Measurements from ENCODE around the gene SCART1. TPM values are rescaled to one million over a fixed set of nuclear protein-coding genes. Genes with fewer than 3 reads are reported as not detected.

Gene SCART1
- total and polyA plus RNA-seq, 2 of the 4 experiments (the other 2 are of a cell fraction), result 0.54 to 2.1 TPM

DNA sequence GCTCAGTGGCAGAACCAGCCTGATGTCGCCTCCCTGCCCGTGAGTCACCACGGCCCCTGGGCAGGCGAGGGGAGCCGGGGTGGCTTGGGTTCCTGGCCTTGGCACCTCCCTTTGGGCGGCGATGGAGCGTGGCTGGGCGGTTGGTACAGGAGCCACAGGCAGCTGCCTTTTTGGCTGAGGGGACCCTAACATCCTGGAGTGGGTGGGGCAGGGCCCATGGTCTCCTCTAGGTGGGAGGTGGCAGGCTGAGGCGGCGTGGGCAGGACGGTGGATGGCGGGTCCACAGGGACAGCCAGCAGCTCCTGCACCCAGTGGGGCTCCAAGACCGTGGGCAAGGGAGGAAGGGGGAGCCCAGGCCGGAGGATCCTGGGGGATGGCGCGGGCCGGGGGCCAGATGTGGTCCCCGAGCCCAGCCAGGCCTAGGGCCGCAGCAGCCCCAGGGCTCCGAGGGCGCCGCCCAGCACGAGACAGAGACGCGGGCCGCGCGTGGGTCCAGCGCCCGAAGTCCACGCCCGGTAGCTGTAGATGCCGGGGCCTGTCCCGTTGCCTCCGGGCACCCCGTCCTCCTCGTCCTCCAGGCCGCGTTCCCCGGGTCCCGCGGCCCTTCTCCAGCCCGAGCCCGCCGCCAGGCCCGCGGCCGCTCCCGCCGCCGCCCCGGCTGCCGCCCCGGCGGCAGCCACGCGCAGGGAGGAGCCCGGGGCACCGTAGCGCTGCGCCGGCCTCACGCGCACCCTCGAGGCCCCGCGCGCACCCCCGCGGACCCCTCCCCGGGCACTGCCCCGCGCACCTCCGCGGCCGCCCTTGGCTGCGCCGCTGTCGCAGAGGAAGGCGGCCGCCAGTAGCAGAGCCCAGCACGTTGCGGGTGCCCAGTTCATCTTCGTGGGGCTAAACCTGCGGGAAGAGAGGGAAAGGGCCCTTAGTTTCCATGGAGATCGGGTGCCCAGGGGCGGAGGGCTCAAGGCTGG, 30.7 kb upstream of the SCART1 start:
- H3K36me3 ChIP-seq (ENCODE audit: control insufficient read depth, insufficient read depth, low read length), result peaks cover 24% of the 10 kb centered on the region
- DNase-seq (no peak), ATAC-seq (ENCODE audit: low read depth) (peak; percentile 36)
- no peak overlapping the region for H2BK5ac ChIP-seq (ENCODE audit: low read depth, low read length, poor library complexity, severe bottlenecking)
- H3K4me2 ChIP-seq (ENCODE audit: low read depth, low read length), result peak overlapping the region; percentile 19; the same call in 1 of the 2 replicates
- H4K91ac ChIP-seq (ENCODE audit: insufficient read depth, low read depth, low read length), result no peak overlapping the region
- no peaks in the 10 kb centered on the region for H3K9me3 ChIP-seq (ENCODE audit: control insufficient read depth, insufficient read depth, low read length)
- no peak overlapping the region for H3K56ac ChIP-seq (ENCODE audit: extremely low read depth, insufficient read depth, low read length)
- no peak overlapping the region for H4K8ac ChIP-seq (ENCODE audit: low read depth in 2 of 2, low read length in 2 of 2)
- H3K4me3 ChIP-seq (ENCODE audit: insufficient read depth, low read depth, low read length), result 0 out of 2 replicates have a peak overlapping the region, but pooled peaks have one; percentile 4
- peaks cover 3% of the 10 kb centered on the region; the same call in 1 of the 2 replicates for H3K27me3 ChIP-seq (ENCODE audit: control insufficient read depth, insufficient read depth, low read length)
- BruUV-seq (replicated peaks), result no TSS peak
- dilution Hi-C loops (cut with HindIII; ENCODE audit: low sequenced_read_pairs, unreplicated experiment), result no loop called here
- H2BK15ac ChIP-seq (ENCODE audit: low read depth, low read length), result no peak overlapping the region
- no peaks in the 10 kb centered on the region; the same call in none of the 2 replicates for H4K20me1 ChIP-seq (ENCODE audit: insufficient read depth, low read length)
- H3K9me1 ChIP-seq (ENCODE audit: insufficient read depth, low read length), result no peaks in the 10 kb centered on the region
- no peak overlapping the region for H2BK120ac ChIP-seq (ENCODE audit: low read depth, low read length)
- H2AK5ac ChIP-seq (ENCODE audit: low read depth, low read length), result no peak overlapping the region
- no peak overlapping the region for H2BK20ac ChIP-seq (ENCODE audit: low read depth, low read length)
- no peak overlapping the region for H4K5ac ChIP-seq (ENCODE audit: low read depth, low read length)
- no peak overlapping the region for H3K27ac ChIP-seq (ENCODE audit: insufficient read depth, low read length)
- TF ChIP-seq BHLHE40 (IDR thresholded peaks at IDR 0.05; ENCODE audit: low read depth, low read length) (no peak), CEBPB (IDR thresholded peaks at IDR 0.05; ENCODE audit: low read depth, low read length) (no peak), MAZ (IDR thresholded peaks at IDR 0.05; ENCODE audit: borderline replicate concordance, low read depth, low read length) (no peak), MXI1 (IDR thresholded peaks at IDR 0.05; ENCODE audit: borderline replicate concordance, low read depth, low read length) (no peak), CHD1 (IDR thresholded peaks at IDR 0.05; ENCODE audit: low read depth, low read length) (no peak), MAFK (IDR thresholded peaks at IDR 0.05; ENCODE audit: low read depth, low read length) (no peak), RFX5 (IDR thresholded peaks at IDR 0.05; ENCODE audit: low read depth, low read length) (no peak), RAD21 (IDR thresholded peaks at IDR 0.05; ENCODE audit: low read length) (no peak), POLR2A (IDR thresholded peaks at IDR 0.05; ENCODE audit: low read depth, low read length) (no peak), FOS (IDR thresholded peaks at IDR 0.05; ENCODE audit: low read depth, low read length) (no peak), NFE2L2 (IDR thresholded peaks at IDR 0.05; ENCODE audit: low read depth, low read length) (no peak)
- TF ChIP-seq, protein P1, sequence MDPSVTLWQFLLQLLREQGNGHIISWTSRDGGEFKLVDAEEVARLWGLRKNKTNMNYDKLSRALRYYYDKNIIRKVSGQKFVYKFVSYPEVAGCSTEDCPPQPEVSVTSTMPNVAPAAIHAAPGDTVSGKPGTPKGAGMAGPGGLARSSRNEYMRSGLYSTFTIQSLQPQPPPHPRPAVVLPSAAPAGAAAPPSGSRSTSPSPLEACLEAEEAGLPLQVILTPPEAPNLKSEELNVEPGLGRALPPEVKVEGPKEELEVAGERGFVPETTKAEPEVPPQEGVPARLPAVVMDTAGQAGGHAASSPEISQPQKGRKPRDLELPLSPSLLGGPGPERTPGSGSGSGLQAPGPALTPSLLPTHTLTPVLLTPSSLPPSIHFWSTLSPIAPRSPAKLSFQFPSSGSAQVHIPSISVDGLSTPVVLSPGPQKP (IDR thresholded peaks at IDR 0.05; ENCODE audit: borderline replicate concordance, low read depth, low read length), result no peak
- TF ChIP-seq, protein P2, sequence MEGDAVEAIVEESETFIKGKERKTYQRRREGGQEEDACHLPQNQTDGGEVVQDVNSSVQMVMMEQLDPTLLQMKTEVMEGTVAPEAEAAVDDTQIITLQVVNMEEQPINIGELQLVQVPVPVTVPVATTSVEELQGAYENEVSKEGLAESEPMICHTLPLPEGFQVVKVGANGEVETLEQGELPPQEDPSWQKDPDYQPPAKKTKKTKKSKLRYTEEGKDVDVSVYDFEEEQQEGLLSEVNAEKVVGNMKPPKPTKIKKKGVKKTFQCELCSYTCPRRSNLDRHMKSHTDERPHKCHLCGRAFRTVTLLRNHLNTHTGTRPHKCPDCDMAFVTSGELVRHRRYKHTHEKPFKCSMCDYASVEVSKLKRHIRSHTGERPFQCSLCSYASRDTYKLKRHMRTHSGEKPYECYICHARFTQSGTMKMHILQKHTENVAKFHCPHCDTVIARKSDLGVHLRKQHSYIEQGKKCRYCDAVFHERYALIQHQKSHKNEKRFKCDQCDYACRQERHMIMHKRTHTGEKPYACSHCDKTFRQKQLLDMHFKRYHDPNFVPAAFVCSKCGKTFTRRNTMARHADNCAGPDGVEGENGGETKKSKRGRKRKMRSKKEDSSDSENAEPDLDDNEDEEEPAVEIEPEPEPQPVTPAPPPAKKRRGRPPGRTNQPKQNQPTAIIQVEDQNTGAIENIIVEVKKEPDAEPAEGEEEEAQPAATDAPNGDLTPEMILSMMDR (conservative IDR thresholded peaks at IDR 0.05; ENCODE audit: low read depth, low read length), result no peak
- H2AFZ ChIP-seq (replicated peaks; ENCODE audit: low read length, poor library complexity), result peak overlapping the region; percentile 14
- H2AK9ac ChIP-seq (replicated peaks; ENCODE audit: low read depth, low read length, poor library complexity), result no peak overlapping the region
- no peaks in the 10 kb centered on the region; the same call in 1 of the 2 replicates for H3K4me1 ChIP-seq (ENCODE audit: control insufficient read depth, insufficient read depth, low read length)
- intact Hi-C loops (cut with micrococcal nuclease), result no loop called here
- in situ Hi-C loops (cut with MboI; ENCODE audit: low sequenced_read_pairs), result no loop called here
- ChIA-PET CTCF (no interaction called here), POLR2A (ENCODE audit: unreplicated experiment) (no interaction called here)
- no peak overlapping the region for H3K4ac ChIP-seq (ENCODE audit: low read depth, low read length)
- H3K79me1 ChIP-seq (ENCODE audit: low read depth in 1 of 2, low read length in 2 of 2), result 0 out of 4 replicates have a peak, but pooled peaks cover 0 to 4% of the 10 kb centered on the region in 2 experiments
- H3K9ac ChIP-seq (ENCODE audit: low read depth, low read length), result no peak overlapping the region
- H3K18ac ChIP-seq (ENCODE audit: low read depth, low read length), result no peak overlapping the region
- H3K23ac ChIP-seq (ENCODE audit: low read depth, low read length), result no peak overlapping the region
- WGBS, 2 experiments (ENCODE audit: extremely low coverage in 2 of 2, insufficient read length in 1 of 2), result 19% methylated on average over 39 of the region's 88 CpGs; no CpG with 5 or more reads in 1 of the 2 experiments
- no peak overlapping the region for H3K14ac ChIP-seq (replicated peaks; ENCODE audit: low read depth, low read length)
